Stimulated activated CD4-positive, alpha-beta T cell treated with anti-CD3 and anti-CD28 coated beads, Interleukin-2, amount 100 ng/mL, for 48 hours (primary cell): ENCODE results near the gene STK11IP.

Source experiments
- DNase-seq, 2 donors: peaks; one replicate each; pipeline ENCODE4 v3.0.0-alpha.2; 2020

Gene STK11IP

DNA sequence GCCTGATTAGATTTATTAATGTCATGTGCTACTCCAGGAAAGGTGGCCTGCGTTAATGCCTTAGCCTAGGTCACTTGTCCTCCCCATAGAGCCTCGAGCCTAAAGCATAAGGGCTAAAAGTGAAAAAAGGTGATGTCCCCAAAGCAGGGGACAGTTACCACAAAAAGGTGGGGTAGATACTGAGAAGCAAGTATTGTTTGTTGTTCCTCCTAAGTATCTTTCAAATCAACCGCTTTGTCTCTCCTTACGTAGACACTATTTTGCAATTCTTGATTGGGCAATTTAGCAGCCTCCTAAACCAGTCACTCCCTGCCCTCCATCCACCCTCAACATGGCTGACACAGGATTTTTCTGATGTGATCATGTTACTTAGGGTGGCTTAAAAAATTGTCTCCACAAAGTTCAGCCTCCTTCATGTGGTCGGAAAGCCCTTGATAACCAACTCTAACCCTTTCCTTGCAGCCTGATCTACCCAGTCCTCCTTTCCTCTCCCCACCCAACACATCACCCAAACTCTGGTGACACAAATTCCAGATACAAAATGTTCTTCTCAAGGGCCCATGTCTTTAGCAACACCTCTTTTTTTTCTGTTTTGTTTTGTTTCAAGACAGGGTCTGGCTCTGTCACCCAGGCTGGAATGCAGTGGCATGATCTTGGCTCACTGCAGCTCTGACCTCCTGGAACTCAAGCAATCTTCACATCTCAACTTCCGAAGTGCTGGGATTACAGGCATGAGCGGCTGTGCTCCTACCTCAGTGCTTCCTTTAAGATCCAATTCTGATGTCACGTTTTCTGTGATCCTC is 18.6 kb upstream of the STK11IP start:
- DNase-seq: no peak

DNA sequence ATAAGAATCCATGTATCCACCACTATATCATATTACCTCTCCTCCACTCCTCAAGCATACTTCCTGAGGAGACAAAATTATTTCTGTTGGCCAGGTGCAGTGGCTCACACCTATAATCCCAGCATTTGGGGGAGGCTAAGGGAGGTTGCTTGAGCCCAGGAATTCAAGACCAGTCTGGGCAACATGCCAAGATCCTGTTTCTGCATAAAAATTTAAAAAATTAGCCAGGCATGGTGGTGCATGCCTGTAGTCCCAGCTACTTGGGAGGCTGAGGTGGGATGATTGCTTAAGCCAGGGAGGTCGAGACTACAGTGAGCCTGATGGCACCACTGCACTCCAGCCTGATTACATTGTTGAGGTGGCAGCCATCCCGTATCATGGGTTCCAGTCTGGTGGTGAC is 16.3 kb upstream of the STK11IP start:
- DNase-seq: no peak

DNA sequence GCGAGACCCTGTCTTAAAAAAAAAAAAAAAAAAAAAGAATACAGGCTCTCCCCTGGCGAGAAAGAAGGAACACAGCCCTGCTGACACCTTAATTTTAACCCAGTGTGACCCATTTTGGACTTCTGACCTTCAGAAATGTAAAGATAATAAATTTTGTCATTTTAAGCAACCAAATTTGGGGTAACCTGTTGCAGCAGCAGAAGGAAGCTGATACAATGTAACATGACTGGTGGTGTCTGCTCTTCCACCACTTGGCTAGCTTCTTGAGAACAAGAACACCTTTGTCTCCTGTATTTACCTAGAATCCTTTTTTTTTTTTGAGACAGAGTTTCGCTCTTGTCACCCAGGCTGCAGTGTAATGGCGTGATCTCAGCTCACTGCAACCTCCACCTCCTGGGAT is 6.6 kb upstream of the STK11IP start:
- no peak for DNase-seq

DNA sequence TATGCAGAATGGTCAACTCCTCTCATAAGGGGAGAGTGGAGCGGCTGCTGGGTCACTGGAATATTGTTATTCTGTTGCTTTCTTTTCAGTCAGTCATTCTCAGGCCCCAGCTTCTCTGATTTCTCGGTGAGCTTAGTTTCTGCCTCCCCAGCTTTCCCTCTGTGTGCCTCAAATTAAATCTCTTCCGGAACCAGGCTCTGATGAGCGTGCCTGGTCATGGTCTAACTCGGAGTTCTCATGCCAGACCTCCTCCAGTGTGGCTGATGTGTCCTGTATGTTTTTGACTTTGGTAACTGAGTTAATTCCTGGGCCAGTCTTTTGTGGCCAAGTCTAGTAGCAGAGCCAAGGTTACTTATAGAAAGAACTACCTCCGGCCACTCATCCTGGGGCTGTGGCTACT is 4.9 kb upstream of the STK11IP start:
- DNase-seq: no peak

DNA sequence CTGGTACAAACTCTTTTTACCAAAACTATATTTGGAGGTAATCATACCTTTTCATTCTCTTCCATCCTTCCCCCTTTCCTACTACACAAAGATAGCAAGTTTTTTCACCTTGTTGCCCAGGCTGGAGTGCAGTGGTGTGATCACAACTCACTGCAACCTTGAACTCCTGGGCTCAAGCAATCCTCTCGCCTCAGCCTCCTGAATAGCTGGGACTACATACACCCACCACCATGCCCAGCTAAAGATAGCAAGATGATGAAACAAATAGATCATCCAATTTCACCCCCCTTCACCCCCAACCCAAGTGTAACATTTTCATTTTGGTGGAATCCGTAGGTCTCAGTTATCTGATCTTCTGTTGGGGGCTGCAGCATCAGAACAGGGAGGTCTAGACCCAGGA is 4.5 kb upstream of the STK11IP start:
- no peak for DNase-seq

DNA sequence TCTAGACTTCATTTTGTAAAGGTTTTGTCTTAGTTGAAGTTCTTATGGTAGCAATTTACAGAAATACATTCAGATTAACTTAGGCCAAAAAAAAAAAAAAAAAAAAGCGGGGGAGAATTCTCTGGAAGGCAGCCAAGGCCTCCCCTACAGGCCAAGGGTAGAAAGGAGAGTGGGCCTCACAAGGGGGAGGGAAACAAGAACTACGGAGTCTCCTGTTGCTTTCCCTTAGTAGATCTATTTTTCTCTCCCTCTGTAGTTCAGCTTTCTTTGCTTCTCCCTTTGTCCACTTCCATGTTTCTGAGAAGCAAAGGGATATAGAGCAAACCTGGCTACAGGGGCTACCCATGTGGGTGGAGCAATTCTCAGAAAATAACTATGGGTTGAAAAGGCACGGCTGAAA is 2.4 kb upstream of the STK11IP start:
- no peak for DNase-seq

DNA sequence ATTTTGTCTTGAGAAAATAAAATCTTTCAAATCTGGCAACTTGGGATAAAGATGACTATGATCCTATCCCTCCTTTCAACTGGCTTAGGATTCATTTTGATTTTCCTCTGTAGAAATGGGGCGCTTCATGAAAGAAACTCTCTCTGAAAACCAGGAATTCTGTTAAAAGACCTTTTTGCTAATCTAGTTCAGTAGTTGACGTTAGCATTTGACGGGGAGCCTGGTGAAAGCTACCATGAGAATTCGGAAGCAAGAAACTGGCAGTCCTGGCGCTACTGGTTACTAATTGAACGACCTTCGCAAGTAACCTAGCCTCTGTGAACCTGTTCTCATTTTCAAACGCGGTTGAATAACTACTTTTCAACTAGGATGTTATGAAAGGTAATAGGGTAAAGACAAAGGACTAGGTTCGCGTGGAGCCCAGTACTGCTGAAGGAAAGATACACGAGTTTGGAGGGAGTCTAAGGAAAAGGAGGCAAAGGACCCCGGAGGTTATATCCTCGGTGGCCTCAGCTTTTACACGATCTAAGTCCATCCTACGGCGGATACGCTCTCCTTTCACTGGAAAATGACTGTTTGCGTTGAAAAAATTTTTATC is 604 bp upstream of the STK11IP start:
- DNase-seq: no peak

DNA sequence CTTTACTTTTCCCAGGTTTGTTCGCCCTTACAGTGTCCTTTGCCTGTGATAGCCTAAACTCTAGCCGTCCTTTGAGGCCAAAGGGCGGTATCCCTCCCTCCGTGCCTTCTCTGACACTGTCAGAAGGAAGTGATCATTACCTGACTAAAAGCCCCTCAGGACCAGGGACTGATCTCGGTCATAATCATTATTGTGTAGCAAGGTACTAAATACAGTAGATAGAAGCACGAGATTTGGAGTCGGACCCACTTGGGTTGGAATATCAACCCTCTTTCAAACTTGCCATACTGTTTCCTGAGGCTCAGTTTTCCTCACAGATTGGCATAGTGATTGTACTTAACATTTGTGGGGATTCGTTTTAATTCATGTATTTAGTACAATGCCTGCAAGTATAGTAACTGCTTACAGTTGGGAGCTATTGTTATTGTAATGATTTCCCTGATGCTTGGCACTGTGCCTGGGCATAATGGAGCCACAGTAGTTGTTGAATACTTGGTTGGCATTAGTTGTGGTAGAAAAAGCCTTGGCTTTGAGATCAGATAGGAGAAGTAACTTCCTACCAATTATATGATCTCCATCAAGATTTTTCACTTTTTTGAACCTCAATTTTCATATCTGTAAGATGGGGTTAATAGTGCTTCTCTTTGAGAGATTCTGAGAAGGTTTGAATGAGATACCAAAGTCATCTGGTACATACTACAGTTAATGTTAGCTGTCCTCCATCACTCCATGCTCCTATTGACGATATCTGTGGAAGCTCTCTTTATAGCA is 836 bp downstream of the STK11IP start:
- no peak for DNase-seq

DNA sequence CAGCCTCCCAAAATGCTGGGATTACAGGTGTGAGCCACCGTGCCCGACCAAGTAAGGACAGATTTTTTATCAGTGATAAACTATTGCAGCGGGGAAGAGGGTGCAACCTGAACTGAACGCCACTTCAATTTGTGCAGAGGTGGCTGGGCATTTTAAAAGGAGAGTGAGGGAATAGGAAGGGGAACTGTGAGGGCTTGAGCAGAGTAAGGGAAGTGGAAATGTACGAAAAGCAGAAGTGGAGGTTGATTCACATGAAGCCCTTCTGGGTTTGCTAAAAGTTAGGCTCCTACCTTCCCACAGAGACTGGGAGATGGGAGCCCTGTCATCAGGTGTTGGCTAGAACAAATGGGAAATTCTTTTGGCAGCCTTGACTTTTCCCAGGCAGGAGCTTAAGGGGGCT is 6.1 kb downstream of the STK11IP start:
- DNase-seq: no peak

DNA sequence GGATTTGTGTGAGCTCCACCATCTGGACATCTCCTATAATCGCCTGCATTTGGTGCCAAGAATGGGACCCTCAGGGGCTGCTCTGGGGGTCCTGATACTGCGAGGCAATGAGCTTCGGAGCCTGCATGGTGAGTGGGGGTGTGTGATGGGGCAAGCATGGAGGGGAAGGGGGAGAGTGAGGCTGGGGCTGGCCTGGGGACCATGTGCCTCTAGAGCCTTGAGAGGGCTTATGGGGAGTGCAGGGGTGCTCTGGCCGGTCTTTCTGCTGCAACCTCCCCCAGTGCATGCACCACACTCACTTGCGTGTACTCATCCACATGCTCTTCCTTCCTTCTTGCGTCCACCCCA is 7.9 kb downstream of the STK11IP start:
- no peak for DNase-seq

DNA sequence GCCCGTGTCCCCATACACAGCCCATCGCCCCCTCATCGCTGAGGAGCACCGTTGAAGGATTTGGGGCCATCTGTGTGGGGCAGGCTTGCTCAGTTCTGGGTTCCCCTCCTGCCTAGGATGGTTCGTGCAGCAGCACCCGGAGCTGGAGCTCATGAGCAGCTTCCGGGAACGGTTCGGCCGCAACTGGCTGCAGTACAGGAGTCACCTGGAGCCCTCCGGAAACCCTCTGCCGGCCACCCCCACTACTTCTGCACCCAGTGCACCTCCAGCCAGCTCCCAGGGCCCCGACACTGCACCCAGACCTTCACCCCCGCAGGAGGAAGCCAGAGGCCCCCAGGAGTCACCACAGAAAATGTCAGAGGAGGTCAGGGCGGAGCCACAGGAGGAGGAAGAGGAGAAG is 10.3 kb downstream of the STK11IP start:
- DNase-seq: no peak

DNA sequence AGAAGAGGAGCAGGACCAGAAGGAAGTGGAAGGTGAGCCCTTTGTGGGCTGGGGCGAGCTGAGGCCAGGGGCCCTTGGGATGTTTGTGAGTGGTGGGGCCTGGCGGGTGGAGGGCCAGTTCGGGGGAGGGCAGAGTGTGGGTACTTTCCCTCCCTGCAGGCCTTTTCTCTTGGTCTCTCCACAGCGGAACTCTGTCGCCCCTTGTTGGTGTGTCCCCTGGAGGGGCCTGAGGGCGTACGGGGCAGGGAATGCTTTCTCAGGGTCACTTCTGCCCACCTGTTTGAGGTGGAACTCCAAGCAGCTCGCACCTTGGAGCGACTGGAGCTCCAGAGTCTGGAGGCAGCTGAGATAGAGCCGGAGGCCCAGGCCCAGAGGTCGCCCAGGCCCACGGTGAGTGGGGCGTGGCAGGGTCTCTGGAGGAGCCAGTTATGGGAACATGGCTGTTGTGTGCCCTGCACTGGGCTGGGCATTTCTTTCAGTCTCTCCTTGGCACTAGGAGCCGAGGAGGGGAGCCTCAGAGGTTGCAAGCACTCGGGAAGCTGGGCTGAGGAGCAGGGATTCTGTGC is 10.8 kb downstream of the STK11IP start:
- no peak for DNase-seq

DNA sequence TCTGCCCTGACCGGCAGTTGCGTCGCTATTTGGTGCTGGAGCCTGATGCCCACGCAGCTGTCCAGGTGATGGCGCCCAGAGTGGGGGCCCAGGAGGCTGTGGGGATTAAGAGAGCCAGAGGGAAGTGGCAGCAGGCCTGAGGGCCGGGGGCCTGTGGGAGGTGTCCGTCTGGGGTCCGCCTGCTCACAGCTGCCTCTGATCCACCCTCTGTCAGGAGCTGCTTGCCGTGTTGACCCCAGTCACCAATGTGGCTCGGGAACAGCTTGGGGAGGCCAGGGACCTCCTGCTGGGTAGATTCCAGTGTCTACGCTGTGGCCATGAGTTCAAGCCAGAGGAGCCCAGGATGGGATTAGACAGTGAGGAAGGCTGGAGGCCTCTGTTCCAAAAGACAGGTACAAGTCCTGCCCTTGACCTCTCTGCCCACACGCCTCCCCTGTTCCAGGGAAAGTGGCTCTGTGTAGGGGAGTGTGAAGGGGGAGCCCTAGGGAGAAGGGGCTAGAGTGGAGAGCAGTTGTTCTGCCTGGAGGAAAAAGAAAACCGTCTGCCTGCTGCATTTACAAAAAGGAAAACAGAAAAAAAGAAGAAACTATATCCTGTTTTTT is 11.6 kb downstream of the STK11IP start:
- DNase-seq: no peak

DNA sequence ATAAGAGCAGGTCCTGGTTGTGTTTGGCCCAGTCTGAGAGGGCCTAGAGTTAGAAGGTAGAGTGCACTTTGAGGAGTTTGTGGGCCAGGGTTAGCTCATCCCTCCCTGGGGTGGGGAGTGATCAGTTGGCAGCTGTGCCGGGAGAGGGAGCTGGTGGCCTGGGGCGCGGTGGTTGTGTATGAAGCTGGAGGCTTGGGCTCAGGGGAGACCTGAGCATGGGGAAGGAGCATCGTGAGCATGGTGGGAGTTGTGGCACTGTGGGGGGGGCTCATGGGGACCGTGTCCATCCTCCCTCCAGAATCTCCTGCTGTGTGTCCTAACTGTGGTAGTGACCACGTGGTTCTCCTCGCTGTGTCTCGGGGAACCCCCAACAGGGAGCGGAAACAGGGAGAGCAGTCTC is 13.6 kb downstream of the STK11IP start:
- no peak for DNase-seq

DNA sequence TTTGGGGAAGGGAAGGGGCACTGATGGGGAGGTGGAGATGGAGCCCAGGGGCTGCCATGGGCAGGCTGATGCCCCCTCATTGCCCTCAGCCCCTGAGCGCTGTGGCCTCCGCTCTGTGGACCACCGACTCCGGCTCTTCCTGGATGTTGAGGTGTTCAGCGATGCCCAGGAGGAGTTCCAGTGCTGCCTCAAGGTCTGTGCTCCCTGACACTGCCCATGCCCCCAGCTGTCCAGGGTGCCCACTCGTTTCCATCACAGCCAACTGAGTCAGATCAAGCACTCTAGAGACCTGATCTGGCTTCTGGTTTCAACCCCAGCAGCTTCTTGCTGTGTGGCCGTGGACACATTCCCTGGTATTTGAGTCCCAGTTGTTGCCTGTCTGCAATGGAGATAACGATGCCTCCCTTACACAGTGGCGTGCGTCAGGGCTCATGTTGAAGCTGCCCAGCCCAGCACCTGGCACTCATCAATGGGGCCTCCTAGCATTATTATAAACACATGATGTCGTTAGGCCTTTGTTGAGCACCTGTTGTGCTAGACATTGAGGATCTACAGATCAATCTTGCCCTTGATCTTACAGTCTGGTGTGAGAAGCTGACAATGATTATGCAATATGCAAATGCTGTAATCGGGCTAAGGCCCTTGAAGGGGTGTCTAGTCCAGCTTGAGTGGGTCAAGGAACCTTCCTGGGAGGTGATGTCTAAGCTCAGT is 14.4 kb downstream of the STK11IP start:
- no peak for DNase-seq

DNA sequence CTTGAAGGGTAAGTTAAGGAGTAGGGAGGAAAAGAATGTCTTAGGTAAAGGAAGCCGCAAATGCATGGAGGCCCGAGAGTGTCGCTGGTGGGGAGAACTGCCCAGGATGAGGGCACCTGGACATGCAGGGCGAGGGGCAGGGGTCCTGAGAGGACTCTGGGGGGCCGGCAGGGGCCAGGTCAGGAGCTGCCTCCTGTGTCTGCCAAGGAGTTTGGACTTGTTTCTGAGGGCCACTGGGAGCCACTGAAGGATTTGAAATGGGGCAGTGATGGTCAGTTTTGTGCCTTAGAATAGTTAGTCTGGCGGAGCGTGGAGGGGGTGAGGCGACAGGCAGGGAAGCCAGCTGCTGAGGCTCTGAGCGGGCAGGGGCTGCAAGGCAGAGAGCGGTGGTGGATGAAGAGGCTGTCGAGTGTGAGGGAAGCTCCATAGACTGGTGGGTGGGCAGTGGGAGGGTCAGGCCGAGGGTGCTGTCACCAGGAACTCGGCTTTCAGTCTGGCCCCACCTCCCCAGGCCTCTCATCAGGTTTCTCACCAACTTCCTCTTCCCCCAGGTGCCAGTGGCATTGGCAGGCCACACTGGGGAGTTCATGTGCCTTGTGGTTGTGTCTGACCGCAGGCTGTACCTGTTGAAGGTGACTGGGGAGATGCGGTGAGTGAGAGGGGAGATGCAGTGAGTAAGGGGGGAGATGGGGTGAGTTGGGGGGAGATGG is 15.1 kb downstream of the STK11IP start:
- no peak for DNase-seq

DNA sequence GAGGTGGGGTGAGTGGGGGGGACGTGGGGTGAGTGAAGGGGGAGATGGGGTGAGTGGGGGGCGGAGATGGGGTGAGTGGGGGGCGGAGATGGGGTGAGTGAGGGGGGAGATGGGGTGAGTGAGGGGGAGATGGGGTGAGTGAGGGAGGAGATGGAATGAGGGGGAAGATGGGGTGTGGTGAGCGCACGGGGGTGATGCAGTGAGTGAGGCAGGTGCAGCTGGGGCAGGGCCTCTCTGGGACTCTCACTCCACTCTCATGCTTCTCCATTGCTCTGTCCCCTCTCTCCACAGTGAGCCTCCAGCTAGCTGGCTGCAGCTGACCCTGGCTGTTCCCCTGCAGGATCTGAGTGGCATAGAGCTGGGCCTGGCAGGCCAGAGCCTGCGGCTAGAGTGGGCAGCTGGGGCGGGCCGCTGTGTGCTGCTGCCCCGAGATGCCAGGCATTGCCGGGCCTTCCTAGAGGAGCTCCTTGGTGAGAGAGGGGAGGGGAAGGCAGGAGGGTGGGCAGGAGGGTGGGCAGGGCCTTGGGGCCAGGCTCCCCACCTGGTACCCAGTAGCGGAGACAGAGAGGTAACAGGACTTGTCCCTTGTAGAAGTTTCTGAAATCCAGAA is 15.9 kb downstream of the STK11IP start:
- no peak for DNase-seq

DNA sequence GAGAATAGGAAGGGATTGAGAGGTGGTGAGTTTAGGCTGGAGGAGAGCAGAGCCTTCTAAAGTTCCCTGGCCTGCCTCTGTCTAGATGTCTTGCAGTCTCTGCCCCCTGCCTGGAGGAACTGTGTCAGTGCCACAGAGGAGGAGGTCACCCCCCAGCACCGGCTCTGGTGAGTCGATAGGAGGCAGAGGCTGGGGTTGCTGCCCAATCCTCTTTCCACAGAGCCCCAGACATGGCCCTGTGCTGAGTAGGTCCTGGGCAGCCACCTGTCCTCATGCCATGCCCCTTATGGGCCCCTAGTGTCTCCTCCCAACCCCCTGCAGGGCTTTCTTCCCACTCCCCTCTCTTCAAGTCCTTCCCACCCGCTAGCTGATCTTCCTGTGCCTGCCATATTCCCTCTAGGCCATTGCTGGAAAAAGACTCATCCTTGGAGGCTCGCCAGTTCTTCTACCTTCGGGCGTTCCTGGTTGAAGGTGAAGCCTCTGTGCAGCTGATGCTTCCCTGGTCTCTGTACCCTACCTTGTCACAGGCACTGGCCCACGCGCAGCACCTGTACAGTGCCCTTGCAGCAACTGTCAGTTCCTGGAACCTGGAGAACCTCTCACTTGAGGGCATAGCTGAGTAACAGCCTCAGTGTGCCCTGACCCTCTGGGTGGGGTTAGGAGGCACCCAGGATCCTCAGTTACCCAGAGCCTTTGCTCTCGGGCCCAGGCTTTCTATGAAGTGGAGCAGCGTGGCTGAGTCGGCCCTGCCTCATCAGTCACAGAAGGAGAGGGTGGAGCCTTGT is 16.6 kb downstream of the STK11IP start:
- no peak for DNase-seq

DNA sequence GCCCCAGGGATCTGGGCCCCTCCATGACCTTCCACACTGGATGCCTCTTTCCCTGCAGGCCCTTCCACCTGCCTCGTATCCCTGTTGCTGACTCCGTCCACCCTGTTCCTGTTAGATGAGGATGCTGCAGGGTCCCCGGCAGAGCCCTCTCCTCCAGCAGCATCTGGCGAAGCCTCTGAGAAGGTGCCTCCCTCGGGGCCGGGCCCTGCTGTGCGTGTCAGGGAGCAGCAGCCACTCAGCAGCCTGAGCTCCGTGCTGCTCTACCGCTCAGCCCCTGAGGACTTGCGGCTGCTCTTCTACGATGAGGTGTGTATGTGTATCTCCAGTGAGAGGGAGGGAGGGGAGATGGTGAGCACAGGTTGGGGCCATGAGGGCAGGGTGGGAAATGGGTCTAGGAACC is 17.4 kb downstream of the STK11IP start:
- DNase-seq: no peak

DNA sequence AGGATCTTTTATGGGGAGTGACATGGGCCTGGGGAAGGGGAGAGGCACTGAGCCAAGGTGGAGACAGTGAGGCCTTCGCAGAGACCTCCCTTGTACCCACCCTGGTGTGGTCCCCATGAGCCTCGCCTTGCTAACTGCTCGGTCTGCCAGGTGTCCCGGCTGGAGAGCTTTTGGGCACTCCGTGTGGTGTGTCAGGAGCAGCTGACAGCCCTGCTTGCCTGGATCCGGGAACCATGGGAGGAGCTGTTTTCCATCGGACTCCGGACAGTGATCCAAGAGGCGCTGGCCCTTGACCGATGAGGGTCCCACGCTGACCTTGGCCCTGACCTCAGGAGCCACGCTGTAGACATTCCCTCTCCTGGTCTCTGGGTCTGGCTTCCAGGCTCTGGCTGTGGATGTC is 18.2 kb downstream of the STK11IP start:
- DNase-seq: no peak

DNA sequence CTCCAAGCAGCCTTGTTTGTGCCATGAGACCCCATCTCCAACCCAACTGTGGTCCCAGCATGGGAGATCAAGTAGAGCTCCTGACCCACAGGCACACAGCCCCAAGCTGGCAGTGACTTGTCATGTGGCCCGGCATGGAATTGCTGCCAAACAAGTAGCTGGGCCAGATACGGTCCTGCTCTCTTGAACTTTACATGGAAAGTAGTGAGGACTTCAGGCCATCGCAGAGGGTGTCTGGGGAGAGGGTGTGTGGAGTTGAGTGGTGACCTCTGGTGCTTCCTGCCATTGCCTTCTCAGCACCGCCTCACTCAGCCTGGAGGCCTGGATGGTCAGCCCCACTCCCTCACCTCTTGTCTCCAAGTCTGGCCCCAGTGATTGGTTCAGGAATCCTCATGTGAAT is 18.9 kb downstream of the STK11IP start:
- no peak for DNase-seq
